Measurements from ENCODE around the gene CD53.
"Not testable (repeated sequence)": the region's sequence is repeated elsewhere in the genome, so short reads cannot be mapped to it uniquely, and the experiment has no call there.

CD53 gene, protein sequence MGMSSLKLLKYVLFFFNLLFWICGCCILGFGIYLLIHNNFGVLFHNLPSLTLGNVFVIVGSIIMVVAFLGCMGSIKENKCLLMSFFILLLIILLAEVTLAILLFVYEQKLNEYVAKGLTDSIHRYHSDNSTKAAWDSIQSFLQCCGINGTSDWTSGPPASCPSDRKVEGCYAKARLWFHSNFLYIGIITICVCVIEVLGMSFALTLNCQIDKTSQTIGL

DNA sequence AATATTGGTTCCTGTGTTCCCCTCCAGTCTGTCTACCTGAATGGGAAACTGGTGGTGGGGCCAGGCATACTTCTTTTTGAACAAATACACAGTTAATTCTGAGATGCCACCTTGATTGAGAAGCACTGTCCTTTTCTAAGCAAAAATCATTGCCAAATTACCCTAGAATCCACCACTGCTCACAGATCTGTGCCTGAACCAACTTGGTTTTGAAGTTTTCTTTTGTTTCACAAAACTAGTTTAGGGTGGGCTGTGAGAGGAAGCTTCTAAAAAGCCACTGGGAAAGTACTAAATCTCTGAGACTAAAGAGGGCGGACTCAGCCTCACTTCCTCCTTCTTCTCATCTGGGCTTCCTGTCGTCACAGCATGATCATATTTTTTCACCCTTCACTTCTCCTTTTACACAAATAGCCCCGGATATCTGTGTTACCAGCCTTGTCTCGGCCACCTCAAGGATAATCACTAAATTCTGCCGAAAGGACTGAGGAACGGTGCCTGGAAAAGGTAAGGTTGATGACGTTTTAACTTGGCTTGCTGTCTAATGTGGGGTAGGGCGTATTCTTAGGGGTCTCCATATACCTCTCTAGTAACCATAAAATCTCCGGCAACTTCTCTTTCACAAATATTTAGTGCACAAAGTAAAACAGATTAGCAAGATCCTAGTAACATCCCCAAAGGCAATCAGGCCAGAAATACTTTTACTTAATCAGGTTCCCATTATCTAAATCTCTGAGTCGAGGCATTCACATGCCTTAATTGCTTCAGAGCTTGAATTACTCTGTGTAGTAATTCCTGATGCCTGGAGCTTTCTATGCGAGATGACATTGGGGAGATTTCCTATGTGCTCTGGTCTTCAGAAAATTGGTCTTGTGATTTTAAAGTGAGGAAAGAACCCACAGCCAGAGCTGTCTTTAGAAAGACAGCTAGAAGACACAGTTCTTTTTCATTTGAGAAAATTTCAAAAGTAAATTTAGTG lies at the start of gene CD53:
Gene CD53 (plus strand): TSS at position 404 of the 976 bp plus-strand sequence. CDS start 18,261 bp downstream, outside the sequence.
- peak; percentile 97 for DNase-seq (ENCODE audit: low spot score)

DNA sequence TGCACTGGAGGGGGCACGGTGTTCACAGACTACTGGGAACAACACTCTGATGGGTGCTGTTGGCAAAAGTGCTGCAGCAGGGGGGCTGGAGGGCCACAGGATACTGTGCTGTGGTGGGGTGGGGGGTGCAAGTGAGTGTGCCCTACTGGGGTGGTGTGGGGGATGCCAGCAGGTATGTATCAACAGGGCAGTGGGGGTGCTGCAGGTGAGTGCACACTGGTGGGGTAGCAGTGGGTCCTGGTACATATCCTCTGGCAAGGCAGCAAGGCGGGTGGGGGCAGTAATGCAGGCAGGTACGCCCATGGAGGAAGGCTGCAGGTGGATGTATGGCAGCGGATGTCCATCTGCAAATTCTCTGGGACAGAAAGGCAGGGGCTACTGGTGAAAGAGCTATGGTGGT lies 48.8 kb upstream of the CD53 start:
- no peak for DNase-seq (ENCODE audit: low spot score)

DNA sequence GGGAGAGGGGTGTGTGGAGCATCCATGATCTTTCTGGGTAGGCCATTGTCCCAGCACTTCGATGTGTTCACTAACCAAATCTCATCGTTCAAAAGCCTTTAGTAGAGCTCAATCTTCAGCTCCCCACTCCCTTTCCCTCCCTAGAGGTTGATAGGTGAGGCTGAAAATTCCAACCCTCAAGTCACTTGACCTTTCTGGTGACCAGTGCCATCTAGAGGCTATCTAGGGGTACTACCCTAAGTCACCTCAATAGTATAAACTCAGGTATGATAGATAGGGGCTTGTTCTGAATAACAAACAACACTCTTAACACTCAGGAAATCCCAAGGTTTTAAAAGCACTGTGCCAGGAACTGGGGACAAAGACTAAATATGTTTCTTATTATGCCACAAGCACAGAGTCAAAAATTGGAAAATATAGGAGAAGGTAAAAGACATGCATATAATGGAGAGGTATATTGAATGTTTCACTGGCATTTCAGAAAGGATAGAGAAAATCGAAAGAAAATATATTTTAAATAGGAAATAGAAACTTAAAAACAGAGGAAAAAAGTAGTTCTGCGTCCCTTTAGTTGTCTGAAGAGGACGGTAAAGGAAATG lies 42.9 kb upstream of the CD53 start:
- DNase-seq (ENCODE audit: low spot score) = peak; percentile 78

DNA sequence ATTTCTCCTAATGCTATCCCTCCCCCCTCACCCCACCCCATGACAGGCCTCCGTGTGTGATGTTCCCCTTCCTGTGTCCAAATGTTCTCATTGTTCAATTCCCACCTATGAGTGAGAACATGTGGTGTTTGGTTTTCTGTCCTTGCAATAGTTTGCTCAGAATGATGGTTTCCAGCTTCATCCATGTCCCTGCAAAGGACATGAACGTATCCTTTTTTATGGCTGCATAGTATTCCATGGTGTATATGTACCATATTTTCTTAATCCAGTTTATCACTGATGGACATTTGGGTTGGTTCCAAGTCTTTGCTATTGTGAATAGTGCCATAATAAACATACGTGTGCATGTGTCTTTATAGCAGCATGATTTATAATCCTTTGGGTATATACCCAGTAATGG lies 39.2 kb upstream of the CD53 start:
- not testable (repeated sequence) for DNase-seq (ENCODE audit: low spot score)

DNA sequence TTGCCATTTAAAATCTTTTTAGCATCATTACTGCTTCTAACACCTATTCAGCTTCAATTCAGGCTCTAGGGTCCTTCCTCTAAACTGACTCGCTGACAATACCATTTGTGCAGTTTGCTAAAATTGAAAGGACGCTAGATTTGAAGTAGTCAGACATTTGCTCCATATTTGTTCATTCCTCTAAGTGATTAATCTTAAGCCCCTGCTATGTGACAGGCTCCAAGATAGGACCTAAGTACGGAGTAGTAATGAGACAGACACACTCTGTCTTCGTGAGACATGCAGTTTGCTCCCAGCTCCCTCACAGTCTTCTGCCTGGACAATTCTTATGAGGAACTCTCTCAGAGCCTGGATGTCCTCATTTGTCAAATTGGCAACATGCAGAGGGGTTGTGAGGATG lies 26.1 kb upstream of the CD53 start:
- DNase-seq (ENCODE audit: low spot score) = no peak

DNA sequence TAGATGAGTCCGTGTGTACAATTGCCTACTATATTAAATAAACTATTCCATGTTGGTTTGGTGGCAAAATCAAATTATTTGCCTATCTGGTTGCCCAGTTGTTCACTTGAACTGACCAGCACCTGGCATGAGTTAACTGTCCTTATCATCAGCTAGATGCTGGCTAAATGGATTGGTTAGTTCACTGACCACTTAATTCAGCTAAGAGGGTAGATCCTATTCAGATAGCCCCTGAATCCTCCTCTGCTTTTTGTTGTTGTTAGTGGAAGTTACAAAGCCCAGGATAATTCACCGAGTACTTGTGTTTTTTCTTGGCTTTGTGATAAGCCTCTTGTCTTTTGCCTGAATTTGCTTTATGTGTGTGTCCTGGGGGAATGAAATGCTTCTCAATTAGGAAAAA lies 22.8 kb upstream of the CD53 start:
- no peak for DNase-seq (ENCODE audit: low spot score)

DNA sequence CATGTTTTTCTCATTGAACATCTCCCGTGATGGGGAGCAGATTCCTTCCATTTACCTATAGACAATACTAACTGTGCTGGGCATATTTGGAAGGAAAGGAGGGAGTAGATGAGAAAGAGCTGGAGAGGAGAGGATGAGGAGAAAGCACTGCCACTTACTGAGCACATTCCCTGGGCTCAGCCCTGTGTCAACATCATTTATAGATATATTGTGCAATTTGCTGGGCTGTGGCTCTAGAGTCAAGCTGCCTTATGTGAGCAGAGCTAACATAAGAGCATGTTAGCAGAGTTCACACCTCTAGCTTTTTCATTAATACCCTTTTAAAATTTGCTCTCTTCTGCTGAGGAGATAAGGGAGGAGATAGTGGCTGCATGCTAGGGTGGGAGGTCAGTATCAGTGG lies 22.3 kb upstream of the CD53 start:
- no peak for DNase-seq (ENCODE audit: low spot score)

DNA sequence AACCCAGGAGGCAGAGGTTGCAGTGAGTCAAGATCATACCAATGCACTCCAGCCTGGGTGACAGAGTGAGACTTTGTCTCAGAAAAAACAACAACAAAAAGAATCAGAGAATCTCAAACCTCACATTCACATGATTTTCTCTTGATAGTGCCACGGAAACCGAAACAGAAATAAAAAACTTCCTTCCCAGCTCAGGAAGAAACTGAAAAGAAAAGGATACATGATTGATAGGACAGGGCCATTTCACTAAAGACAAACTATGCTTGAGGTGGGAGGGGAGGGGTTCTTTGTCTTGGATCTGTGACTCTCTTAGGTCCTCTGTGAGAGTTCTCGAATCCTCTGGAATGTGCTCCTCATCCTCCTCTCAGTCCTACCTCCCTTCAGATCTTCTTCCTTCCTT lies 19.8 kb upstream of the CD53 start:
- no peak for DNase-seq (ENCODE audit: low spot score)

DNA sequence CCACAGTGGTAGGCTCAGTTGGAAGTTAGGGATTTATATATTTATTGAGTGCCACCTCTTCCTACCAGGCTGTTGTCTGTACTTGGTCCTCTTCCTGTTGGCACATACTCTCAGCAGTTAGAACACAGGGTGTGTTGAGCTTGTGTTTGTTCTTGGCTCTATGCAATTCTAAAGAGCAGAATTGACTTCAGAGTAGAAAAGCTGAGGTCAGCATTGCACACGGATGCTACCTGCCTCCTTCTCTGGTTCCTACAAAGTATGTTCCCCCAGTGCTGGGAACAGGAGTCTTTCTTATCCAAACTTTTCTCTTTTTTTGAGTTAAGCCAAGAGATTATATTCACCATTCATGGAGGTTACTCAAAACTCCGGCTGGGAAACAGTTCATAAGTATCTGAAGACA lies 16.5 kb upstream of the CD53 start:
- no peak for DNase-seq (ENCODE audit: low spot score)

DNA sequence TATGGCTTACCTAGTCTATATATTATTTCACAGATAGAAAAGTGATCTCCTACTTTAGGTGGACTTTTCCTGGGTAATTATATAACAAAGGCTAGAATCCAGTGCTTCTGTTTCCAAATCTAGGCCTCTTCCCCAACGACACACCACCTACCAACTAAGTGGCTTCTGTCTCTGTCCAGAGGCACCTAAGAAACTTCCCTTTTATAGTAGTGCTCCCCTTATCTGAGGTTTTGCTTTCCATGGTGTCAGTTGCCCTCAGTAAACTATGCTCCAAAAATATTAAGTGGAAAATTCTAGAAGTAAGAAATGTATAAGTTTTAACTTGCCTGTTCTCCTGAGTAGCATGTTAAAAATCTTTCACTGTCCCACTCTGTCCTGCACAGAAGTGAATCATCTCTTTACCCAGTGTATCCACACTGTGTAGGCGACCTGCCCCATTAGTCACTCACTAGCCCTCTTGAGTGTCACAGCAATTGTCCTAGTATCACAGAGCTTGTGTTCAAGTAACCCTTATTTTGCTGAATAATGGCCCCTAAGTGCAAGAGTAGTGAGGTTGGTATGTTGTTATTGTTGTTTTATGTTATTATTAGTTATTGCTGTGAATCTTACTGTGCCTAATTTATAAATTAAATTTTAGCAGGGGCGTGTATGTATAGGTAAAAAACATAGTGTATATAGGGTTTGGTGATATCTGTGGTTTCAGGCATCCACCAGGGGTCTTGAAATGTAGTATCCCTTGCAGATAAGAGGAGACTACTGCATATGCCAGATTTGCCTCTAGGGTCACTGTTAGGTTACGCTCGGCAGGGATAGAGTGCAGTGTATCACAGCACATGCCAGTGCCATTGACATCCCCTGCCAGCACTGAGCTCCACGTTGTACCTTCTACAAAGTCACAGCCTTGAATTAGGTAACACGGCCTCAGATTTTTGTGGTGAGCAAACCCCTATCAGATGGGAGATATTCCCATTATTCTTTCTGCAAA lies 14.7 kb upstream of the CD53 start:
- DNase-seq (ENCODE audit: low spot score) = peak; percentile 21

DNA sequence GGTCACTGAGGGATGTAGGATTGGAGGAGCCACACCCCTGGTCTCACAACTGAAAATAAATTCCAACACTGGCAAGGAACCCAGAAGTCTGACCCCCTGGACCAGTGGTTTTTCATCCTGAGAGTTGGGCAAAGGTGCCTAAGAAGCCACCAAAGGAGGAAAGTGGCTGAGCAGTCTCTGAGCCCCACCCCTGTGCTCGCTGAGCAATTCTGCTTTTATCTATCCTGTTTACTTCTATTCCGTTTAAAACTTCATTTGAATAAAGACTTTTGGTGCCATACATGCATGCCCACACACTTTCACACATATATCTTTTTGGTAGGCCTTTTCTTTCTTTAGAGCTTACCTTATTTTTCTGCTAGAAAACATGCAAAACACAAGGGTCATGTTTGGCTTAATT lies 13.9 kb upstream of the CD53 start:
- no peak for DNase-seq (ENCODE audit: low spot score)

DNA sequence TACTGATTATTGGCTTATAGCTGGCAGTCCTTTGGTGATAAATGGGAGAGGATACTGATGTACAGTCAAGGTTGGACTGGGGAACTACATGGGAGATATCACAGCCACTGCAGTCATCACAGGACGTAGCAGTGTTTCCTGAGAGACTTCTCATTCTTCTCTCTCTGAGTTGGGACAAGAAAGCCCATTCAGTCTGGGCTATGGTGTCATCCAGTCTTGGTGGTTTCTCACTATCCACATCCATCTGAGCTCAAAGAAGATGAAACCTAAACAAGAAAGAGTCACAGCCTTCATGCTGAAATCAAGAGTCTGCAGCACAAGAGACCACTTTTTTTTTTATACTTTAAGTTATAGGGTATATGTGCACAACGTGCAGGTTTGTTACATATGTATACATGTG lies 12.8 kb upstream of the CD53 start:
- no peak for DNase-seq (ENCODE audit: low spot score)

DNA sequence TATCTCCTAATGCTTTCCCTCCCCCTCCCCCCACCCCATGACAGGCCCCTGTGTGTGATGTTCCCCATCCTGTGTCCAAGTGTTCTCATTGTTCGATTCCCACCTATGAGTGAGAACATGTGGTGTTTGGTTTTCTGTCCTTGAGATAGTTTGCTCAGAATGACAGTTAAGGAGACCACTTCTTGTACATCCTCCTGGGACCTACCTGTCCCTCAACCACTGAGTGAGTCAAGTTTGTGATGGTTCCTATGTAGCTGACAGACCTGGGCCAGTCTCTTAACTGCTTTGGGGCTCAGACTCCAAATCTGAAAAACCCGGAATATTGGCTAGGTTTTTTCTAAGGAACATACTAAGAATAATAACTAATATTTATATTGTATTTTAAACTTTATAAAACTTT lies 12.3 kb upstream of the CD53 start:
- not testable (repeated sequence) for DNase-seq (ENCODE audit: low spot score)

DNA sequence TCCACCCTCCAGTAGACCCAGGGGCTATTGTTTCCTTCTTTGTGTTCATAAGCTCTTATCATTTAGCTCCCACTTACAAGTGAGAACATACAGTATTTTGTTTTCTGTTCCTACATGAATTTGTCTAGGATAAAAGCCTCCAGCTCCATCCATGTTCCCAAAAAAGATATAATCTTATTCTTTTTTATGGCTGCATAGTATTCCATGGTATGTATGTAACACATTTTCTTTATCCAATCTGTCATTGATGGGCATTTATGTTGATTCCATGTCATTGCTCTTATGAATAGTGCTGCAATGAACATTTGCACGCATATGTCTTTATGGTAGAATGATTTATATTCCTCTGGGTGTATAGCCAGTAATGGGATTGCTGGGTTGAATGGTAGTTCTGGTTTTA lies 11.0 kb upstream of the CD53 start:
- not testable (repeated sequence) for DNase-seq (ENCODE audit: low spot score)

DNA sequence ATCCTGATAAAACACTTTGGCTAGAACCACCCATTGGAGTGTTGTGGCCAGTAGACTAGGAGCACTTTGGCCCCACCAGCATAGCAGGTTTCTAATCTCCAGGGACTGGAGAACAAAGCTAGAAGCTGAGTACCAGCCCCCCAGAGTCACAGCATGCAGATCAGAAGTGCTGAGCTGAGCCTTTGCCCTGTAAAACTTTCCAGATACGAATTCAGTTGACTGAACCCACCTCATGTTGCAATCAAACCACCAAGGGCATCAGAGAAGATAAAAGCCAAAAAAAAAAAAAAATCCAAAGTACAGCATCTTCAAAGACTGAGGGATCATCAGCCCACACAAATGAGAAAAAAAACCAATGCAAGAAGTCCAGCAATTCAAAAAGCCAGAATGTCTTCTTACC lies 8.7 kb upstream of the CD53 start:
- no peak for DNase-seq (ENCODE audit: low spot score)

DNA sequence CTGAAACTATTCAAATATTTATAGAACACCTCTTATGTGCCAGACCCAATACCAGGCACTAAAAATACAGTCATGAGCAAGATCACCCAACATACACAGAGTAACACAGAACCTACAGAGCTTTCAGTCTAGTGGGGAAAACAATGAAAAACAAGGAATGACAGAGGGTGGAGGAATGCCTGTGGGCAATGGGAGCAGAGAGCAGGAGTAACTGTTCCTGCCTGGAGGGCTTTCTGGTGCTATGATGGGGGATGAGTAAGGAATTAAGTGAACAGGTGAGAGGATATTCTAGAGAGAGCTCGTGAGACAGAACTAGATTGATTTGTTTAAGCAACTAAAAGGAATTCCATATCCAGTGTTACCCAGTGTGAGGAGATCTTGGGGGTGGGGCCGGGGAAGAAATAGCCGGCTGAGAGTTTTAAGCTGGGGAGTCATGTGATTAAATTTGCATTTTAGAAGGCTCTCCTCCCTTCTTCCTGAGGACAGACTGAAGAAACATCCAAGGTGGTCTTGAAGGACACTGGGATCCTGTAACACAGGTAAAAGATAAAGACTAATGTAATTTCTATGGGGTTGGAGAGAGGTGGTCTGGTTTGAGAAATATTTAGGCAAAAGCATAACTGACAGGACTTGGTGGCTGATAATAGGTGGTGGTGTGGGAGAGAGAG lies 2.1 kb upstream of the CD53 start:
- DNase-seq (ENCODE audit: low spot score) = peak; percentile 48

DNA sequence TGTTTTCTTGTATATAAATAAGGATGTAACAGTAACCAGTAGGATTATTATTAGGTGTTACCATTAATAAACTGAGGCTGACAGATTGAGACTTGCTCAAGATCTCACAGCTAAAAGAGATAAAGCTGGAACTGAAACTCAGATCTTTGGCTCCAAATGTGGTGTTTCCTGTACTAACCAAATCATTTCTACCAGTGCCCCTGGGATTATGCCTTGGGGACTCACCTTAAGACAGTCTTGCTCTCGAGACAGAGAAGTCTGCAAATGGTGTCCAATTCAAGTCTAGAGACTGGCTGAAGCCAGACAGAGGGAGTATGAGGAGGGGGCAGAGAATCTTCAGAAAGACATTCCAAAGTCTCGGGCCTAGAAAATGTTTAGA lies 593 bp upstream of the CD53 start:
- DNase-seq (ENCODE audit: low spot score) = peak; percentile 90

DNA sequence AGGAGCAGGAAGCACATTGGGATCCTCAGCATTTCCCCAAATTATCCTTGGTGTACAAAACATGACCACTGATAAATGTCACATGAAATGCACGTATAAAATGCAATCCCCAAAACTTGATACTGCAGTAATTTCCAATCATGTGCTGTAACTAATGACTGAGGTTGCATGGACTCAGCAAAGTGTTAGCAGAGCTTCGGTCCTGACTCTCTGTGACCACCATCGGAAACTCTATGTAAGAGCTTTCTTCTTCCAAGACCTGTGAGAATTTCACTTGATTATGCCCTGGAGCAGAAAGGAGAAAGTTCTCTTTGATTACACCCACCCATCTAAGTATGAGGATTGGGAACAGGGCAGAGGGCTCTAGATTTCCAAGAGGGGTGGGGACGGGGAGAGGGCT lies 908 bp downstream of the CD53 start:
- peak; percentile 58 for DNase-seq (ENCODE audit: low spot score)

DNA sequence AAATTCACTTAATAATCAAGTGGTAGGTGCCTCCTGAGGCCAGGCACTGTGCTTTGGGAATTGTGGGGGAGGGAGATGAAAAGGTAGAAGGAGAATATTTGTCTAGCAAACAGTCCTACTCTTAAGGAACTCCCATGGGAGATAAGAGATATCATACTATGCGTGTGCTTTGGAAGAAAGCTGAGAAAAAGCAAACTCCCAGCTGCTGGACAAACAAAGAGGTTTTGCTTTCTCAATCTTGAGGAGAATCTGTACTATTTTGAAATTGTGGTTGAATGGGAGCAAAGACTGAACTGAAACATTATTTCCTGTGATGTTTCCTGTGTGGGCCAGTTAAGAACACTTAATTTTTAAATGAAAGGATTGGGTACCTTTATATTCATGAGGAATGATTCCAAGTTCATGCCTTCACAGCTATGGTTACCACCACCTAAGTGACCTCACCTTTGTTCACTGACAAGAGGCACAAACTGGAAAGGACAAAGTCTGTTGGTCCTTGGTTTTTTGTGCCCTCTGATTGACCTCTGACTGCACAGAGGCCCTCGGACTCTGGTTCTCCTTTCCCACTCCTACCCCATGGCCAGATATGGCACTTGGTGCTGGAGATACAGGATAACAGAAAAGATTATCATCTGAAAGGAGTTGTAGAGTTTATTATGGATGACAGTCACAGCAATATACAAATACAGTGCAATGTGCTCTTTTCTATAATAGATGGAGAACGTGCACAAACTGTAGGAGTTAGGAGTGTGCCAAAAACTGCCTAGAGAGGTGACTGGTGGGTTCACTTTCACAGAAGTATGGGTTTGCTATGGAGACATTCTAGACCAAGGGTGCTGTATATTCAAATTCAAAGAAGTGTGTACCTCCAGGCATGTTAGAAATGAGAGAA lies 1.6 kb downstream of the CD53 start:
- peak; percentile 48 for DNase-seq (ENCODE audit: low spot score)

DNA sequence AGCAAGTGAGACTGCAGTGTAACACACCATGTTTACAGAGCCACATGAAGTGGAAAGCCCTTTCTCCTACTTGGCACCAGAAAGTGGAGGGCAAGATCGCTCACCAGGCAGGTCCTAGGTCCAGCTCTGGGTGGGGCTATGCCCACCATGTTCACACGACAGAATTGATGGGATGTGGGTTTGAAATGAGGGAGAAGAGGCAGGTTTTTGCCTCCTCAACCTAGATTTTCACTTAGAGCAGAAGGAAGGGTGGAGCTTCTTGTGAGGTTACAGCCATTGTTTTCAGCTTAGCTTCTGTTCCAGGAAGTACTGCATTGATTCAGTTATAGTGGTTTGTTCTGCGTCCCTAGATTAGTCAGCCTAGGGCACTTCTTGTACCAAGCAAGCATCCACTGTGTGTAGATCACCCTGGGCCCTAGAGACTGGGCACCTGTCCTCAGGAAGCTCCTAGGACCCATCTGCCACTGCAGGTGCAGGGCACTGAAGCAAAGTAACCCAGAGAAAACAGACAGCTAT lies 2.3 kb downstream of the CD53 start:
- peak; percentile 69 for DNase-seq (ENCODE audit: low spot score)

Data from NAMALWA (cell line).